Fibroblast of skin of back (primary cell): Measurements from ENCODE around the gene EARS2.
"Not testable (repeated sequence)": the region's sequence is repeated elsewhere in the genome, so short reads cannot be mapped to it uniquely, and the experiment has no call there.

ENCODE experiments used
- DNase-seq: peaks from one replicate; pipeline ENCODE4 v3.0.0-alpha.2; 2013

Gene EARS2

GRCh38 chr16:23523876-23524385 is 33.2 kb downstream of the EARS2 start:
- no peak for DNase-seq

DNA sequence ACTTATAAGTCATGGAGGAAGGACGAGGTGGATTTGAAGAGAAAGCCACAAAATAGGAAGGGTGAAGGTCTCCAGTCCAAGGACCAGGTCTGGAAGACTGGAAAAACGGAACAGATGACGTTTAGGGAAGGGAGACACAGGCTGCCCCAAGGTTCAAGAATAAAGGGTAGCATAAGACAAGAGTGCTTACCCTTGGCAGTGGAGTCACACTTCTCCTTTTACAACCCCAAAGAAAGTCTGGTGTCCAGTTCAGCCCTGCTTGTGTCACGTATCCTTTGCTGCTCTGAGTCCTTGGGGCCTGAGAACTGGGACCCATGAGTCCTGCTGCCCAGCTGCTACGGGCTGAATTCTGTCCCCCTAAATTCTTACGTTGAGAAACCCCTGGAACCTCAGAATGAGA is 33.8 kb downstream of the EARS2 start:
- no peak for DNase-seq

DNA sequence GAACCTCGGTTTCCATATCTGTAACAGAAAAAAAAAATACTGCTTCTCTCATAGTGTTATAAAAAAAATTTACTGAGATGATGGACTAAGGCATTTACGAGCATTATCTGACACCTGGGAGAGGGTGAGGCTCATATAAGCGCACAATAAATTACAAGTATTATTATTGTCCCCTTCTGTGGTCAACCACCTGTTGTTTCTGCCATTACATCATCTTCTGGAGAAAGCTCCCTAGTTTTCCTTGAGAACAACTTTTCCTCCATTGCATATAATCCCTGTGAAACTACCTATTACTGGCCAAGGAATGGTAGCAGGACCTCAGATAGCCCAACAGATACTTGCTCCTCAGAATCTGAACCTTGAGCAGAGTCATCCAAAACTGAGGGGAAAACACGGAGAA is 35.2 kb downstream of the EARS2 start:
- DNase-seq, result no peak

DNA sequence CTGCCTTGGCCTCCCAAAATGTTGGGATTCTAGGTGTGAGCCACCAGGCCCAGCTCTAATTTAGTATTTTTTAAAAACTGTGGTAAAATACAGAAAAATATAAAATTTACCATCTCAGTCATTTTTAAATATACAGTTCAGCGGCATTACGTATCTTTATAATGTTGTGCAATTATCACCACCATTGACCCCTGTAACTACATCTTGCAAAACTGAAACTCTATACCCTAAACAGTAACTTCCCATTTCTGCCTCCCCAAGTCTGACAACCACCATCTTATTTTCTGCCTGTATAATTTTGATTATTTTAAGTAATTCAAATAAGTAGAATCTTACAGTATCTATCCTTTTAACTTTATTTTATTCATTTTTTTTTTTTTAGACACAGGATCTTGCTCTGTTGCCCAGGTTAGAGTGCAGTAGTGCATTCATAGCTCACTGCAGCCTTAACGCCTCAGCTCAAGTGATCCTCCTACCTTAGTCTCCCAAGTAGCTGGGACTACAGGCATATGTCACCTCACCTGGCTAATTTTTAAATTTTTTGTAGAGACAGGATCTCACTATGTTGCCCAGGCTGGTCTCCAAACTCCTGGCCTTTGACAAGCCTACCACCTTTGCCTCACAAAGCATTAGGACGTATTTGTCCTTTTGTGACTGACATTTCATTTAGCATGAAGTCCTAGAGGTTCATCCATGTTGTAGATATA is 36.0 kb downstream of the EARS2 start:
- no peak for DNase-seq

- DNase-seq, result no peak
Observed at GRCh38 chr16:23520500-23520899, 36.6 kb downstream of the EARS2 start.

GRCh38 chr16:23519282-23519681 is 37.9 kb downstream of the EARS2 start:
- DNase-seq, result no peak

DNA sequence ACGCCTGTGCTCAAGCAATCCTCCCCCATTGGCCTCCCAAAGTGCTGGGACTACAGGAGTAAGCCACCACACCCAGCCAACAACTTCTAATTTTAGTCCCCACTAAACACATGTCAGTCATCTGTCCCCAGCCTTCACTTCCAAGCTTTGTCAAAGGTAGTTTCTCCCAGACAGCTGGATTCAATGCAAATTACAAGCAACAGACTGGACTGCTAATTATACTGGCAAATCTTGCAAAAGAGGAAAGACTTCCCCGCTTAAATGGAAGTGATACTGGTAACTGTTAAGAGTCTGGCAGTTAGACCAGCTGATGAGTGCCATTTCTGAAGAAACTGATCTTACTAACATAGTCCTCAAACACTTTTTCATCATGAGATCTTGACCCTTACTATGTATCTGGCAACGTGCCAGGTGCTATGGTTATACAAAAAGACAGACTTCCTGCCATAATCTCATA is 38.7 kb downstream of the EARS2 start:
- DNase-seq, result no peak

GRCh38 chr16:23516366-23517137 is 40.6 kb downstream of the EARS2 start:
- DNase-seq, result no peak

GRCh38 chr16:23515881-23516280 is 41.3 kb downstream of the EARS2 start:
- no peak for DNase-seq

DNA sequence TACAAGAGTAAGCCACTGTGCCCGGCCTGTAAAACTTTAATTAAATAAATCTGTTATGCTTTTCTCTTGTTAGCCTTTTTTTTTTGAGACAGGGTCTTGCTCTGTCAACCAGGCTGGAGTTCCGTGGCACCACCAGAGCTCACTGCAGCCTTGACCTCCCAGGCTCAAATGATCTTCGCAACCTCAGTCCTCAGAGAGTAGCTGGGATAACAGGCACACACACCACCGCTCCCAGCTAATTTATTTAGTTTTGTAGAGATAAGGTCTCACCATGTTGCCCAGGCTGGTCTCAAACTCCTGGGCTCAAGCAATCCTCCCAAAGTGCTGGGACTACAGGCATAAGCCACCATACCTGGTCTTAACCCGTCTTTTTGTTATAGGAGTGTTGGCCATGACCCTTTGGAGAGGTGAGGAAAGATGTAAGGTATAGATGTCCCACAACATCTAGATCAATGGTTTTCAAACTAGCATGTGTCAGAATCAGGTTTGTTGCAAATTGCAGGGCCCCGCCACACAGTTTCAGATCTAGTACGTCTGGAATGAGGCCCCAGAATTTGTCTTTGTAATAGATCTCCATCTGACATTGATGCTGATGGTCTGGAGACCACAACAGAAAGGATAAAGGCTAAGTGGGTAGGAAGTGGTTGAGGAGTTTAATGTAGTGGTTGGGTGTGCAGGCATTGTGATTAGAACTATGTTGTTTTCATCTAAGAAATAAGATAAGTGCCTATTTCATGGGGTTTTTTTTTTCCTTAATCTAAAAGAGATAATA is 42.6 kb downstream of the EARS2 start:
- no peak for DNase-seq

- DNase-seq, result no peak
Observed at GRCh38 chr16:23512168-23512695, 44.9 kb downstream of the EARS2 start.

DNA sequence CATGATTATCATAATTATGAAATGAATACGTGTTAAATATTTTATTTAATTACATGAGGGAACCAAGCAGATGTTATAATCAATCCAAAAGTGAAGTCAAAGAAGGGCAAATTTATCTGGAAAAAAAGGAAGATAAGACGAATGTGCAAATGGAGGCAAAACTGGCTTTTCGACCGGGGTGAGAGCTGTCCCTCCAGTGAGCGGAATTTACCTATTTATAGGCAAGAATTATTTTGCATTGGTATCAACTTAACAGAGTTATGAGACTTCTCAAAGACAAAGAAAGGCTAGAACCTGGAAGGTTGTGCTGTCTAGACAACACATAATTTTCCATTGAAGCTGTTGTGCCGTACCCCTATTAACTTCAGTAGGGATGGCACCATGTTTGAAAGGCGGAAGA is 45.4 kb downstream of the EARS2 start:
- no peak for DNase-seq

- DNase-seq, result not testable (repeated sequence)
Observed at GRCh38 chr16:23510915-23511270, 46.3 kb downstream of the EARS2 start.

- DNase-seq, result peak; percentile 80
Observed at GRCh38 chr16:23510164-23510914, 46.8 kb downstream of the EARS2 start, which contains the start of gene GGA2. TSS of gene GGA2 (minus strand) at chr16:23510494. CDS start at chr16:23510411, 83 bp downstream.

DNA sequence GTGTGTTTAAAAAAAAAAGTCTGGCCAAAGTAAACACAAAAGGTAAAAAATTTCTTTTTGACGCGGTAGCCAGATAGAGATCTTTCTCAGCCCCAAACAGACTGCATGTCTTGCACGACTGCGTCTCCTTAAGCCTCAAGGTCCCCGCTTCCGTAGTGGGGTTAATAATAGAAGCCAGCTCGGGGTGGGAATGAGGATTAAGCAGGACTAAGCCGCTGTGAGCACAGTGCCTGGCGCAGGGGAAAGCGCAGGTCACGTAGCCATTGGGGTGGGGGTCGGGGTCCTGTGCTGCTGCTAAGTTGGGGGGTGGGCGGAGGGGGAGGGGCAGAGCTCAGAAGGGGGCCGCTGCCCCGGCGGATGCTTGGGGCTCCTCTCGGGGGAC is 47.4 kb downstream of the EARS2 start:
- DNase-seq, result peak; percentile 41

DNA sequence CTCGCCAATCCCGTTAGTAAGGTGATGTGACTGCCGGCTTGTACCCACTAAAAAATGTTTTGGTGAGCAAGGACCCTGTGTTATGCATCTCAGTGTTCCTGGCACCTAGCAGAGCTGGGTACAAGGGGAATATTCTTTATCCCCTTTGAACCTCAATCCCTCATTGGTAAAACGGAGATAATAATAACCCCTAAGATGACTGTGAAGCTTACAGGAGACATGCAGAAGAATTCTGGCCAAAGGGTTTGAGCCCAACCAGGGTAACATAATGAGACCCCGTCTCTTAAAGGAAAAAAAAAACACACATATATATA is 47.8 kb downstream of the EARS2 start:
- DNase-seq, result no peak

DNA sequence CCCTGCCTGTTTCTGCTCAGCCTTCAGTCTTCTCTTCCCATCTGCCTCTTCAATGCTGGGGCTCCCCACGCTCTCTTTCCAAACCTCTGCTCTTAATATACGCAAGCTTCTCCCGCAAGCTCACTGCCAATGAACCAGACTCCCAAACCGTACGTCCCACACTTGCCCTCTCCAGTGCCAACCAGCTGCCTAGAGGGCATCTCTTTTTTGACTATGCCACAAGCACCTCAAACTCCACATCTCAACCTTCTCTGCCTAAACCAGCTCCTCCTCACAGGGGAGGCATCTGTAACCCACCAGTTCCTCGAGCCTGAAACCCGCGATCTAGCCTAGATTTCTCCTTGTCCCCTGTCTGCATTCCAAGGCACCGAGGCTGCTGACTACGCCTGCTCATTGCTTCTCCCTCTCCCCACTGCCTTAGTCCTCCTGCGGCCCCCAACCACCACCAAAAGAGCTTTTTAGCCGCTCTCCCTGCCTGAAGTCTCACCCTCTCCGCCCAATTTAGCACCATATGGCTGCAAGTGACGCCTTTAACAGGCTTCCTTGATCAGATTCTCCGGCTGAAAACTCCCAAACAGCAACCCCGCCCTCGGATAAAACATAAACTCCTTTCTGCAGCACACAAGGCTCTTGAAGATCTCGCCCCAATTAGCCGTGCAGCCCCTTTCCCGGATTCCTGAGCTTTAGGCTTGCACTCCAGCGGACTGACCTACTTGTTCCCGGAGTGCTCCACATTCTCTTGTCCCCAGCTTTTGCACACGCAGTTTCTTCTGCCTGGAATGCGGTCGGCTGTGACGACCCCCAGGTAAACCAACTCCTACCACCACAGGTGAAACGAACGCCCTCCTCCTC is 48.3 kb downstream of the EARS2 start:
- peak; percentile 16 for DNase-seq

DNA sequence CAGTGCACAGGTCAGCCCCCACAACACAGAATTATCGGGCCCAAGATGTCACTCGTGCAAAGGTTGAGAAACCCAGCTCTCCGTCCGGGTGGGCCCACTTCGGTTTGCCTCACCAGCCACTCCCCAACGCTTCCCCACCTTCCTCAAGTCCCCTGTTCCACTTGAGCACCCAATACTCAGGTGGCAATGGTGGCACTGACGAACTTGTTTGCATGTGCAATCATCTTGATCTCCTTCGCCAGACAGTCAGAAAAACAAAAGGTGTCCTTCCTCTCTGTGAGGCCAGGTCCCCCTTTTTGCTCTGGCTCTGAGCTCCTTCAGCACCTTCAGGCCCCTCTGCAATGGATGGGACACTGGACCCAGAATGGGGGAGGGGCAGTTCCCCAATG is 50.5 kb downstream of the EARS2 start:
- DNase-seq, result no peak

DNA sequence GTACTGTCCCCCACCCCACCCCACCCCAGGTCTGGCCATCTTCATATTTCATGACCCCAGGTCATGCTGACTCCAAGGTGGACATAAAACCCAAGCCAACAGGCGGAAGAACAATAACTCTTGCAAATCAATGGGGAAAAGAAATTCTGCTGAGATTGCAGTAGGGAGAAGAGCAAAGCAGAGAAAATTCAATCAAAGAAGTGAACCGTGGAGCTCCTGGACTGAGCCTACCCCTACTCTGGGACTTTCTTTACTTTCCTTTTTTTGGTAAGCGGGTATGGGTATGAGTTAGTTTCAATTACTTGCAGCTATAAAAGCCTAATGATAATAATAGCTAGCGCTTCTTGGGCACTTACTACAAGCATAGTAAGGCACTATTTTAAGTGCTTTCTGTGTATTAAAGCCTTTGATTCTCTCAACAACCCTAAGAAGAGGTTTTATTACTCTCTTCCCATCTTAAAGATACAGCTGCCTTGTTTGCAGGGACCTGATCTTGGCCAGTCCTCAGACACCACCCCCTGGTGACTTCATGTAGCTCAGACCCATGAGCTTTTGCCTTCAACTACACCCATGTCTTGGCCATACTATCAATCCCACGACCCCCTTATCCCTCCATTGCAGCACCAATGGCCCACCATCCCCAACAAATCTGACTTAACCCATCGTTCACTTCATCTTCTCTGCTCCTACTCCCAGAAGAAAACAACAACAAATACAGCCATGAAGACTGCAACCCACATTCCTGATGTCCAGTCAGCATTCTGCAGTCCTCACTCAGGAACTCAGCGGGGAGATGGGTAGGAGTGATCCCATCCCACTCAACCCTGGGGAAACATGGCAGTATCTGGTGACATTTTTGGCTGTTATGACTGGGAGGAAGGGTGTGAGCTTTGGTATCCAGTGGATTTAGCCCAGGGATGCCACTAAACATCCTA is 51.2 kb downstream of the EARS2 start:
- no peak for DNase-seq

- no peak for DNase-seq
Observed at GRCh38 chr16:23505180-23505665, 51.9 kb downstream of the EARS2 start.
